ENCODE results near the gene NPAS2. TPM values are rescaled to one million over a fixed set of nuclear protein-coding genes. Genes with fewer than 3 reads are reported as not detected.

The NPAS2 gene
- total and polyA plus RNA-seq, 7 donors = 8.5 to 56.2 (median 17.3) TPM

- WGBS, 3 donors = 83 to 87% (median 87%) methylated on average over 12 of the region's 12 CpGs
- ATAC-seq = no peak
Observed at GRCh38 chr2:101004620-101005325, 184.8 kb downstream of the NPAS2 start.

GRCh38 chr2:101006065-101006715 lies 186.3 kb downstream of the NPAS2 start:
- Histone ChIP-seq H3K4me3 (no peak overlapping the region), H3K27ac (no peak overlapping the region), H3K4me1 (peaks cover 12% of the 10 kb centered on the region), H3K36me3 (ENCODE audit: insufficient read depth in 1 of 2, low read depth in 1 of 2) (peaks cover 15 to 79% of the 10 kb centered on the region in 2 donors), H3K9me3 (no peaks in the 10 kb centered on the region), H3K27me3 (ENCODE audit: insufficient read depth in 3 of 3, low read length in 2 of 3) (no peaks in the 10 kb centered on the region)
- intact Hi-C loops (cut with DNase I) = no loop called here
- no peak for ATAC-seq
- no peak for TF ChIP-seq CTCF (IDR thresholded peaks at IDR 0.05)
- no peak for DNase-seq
- WGBS, 3 donors = 67 to 77% (median 74%) methylated on average over 4 of the region's 4 CpGs

More at GRCh38 chr2:101004620-101005325, 184.8 kb downstream of the NPAS2 start:
- no peak for DNase-seq
- no peaks in the 10 kb centered on the region for H3K9me3 ChIP-seq
- H3K4me1 ChIP-seq = peaks cover 12% of the 10 kb centered on the region
- H3K4me3 ChIP-seq = no peak overlapping the region
- H3K36me3 ChIP-seq (ENCODE audit: insufficient read depth in 1 of 2, low read depth in 1 of 2) = peaks cover 15 to 65% of the 10 kb centered on the region in 2 donors
- no peaks in the 10 kb centered on the region for H3K27me3 ChIP-seq (ENCODE audit: insufficient read depth in 3 of 3, low read length in 2 of 3)
- no peak for TF ChIP-seq CTCF (IDR thresholded peaks at IDR 0.05)
- H3K27ac ChIP-seq = no peak overlapping the region
- intact Hi-C loops (cut with DNase I) = no loop called here

- Histone ChIP-seq H3K9me3 (no peaks in the 10 kb centered on the region), H3K36me3 (ENCODE audit: insufficient read depth in 1 of 2, low read depth in 1 of 2) (peaks cover 15 to 90% of the 10 kb centered on the region in 2 donors), H3K4me1 (peaks cover 12% of the 10 kb centered on the region), H3K4me3 (no peak overlapping the region), H3K27me3 (ENCODE audit: insufficient read depth in 3 of 3, low read length in 2 of 3) (no peaks in the 10 kb centered on the region), H3K27ac (peak overlapping the region; percentile 13)
- DNase-seq = no peak
- no peak for ATAC-seq
- TF ChIP-seq CTCF (IDR thresholded peaks at IDR 0.05) = no peak
- WGBS, 3 donors = 66 to 73% (median 68%) methylated on average over 11 of the region's 11 CpGs
- intact Hi-C loops (cut with DNase I) = no loop called here
Observed at GRCh38 chr2:101007415-101008345, 187.7 kb downstream of the NPAS2 start.

- Histone ChIP-seq H3K36me3 (ENCODE audit: insufficient read depth in 1 of 2, low read depth in 1 of 2) (peaks cover 3 to 68% of the 10 kb centered on the region in 2 donors), H3K9me3 (no peaks in the 10 kb centered on the region), H3K4me1 (peaks cover 4% of the 10 kb centered on the region), H3K27me3 (ENCODE audit: insufficient read depth in 3 of 3, low read length in 2 of 3) (no peaks in the 10 kb centered on the region), H3K4me3 (no peak overlapping the region), H3K27ac (peak overlapping the region; percentile 1)
- TF ChIP-seq CTCF (IDR thresholded peaks at IDR 0.05) = no peak
- 80 to 87% (median 85%) methylated on average over 10 of the region's 10 CpGs for WGBS, 3 donors
- ATAC-seq (no peak), DNase-seq (no peak)
- intact Hi-C loops (cut with DNase I) = loop anchor here in 1 of 2 donors (5.0 kb wide), 1 partner anchor 141 kb away; the partner anchor contains the start of gene TBC1D8
Observed at GRCh38 chr2:101011152-101011551, 191.2 kb downstream of the NPAS2 start.
